Endothelial cell of umbilical vein (primary cell): ENCODE results near the gene SUCLG2.

ENCODE experiments used
- CTCF ChIP-seq, 2 donors: IDR thresholded peaks; 1 replicate in 1 of 2; 2 replicates in 1 of 2; pipeline ENCODE4 v1.5.1; 2011; ENCODE audit warnings: low read length in 2 of 2, mild to moderate bottlenecking in 2 of 2, moderate library complexity in 2 of 2, control low read depth in 1 of 2, inconsistent platforms in 1 of 2, low read depth in 1 of 2; ENCODE audit not compliant: insufficient read depth in 1 of 2; ENCODE audit errors: extremely low read depth in 1 of 2
- EZH2 ChIP-seq: IDR thresholded peaks from 2 replicates; pipeline ENCODE4 v1.6.1; 2012; ENCODE audit warnings: borderline replicate concordance, low read depth, mild to moderate bottlenecking, moderate library complexity, low read length, inconsistent platforms; ENCODE audit not compliant: severe bottlenecking
- POLR2A ChIP-seq: IDR thresholded peaks from 2 replicates; pipeline ENCODE4 v1.6.1; 2012; ENCODE audit warnings: low read depth, mild to moderate bottlenecking, control low read depth, low read length

- TF ChIP-seq CTCF (IDR thresholded peaks at IDR 0.05; ENCODE audit: extremely low read depth in 1 of 2, insufficient read depth in 1 of 2, low read depth in 1 of 2, low read length in 2 of 2) (no peak), EZH2 (no peak), POLR2A (no peak)
These were observed 59.0 kb downstream of the SUCLG2 start for GRCh38 chr3:67595424-67595823.
